Sigmoid colon (tissue), 4 donors: ENCODE results near the gene TRABD2B.

Source experiments
- EP300 ChIP-seq, 4 donors: sonication (generic); formaldehyde crosslinking; IDR thresholded peaks; one replicate each; pipeline ENCODE4 v1.6.1; 2017; ENCODE audit warnings: antibody characterized with exemption in 4 of 4
- POLR2A ChIP-seq, 2 donors: fragments of 450-650 bp; IDR thresholded peaks; one replicate each; pipeline ENCODE4 v1.6.1; 2016; ENCODE audit warnings: antibody characterized with exemption in 2 of 2, mild to moderate bottlenecking in 2 of 2, moderate library complexity in 2 of 2
- POLR2AphosphoS5 ChIP-seq, 4 donors: sonication (generic); formaldehyde crosslinking; IDR thresholded peaks; one replicate each; pipeline ENCODE4 v1.6.1; 2017; ENCODE audit warnings: antibody characterized with exemption in 4 of 4
- TF ChIP-seq, protein P1 (sequence below), 4 experiments: fragments of 450-650 bp in 3 of 4; fragments of 200-600 bp in 1 of 4; IDR thresholded peaks; one replicate each; pipeline ENCODE4 v1.5.1; 2016 to 2019; ENCODE audit warnings: antibody characterized with exemption in 4 of 4, mild to moderate bottlenecking in 3 of 4, moderate library complexity in 2 of 4

DNA sequence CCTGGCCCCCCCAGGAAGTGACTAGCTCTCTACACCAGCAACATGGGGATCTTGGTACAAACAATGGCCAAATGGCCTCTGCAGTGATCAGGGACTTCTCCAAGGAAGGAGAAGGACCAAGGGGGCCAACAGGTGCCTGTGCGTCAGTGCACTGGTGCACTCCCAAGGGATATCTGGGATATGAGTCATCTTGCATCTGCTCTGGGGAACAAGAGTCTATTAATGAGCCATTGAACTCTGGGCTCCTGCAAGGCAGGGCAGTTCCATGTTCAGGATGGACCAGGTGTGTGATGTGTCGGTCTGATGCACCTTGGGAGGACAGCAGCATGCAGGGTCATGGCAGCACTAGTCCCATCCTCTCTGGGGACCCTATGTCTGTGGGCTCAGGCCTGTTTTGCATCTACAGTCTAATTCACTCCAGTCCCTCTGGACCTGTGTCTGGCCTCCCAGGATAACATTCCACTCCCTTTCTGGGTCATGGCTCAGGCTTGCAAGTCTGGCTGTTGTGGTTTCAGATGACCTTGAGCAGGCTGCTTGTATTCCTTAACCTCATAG is 125.3 kb downstream of the TRABD2B start:
- TF ChIP-seq, protein P1, sequence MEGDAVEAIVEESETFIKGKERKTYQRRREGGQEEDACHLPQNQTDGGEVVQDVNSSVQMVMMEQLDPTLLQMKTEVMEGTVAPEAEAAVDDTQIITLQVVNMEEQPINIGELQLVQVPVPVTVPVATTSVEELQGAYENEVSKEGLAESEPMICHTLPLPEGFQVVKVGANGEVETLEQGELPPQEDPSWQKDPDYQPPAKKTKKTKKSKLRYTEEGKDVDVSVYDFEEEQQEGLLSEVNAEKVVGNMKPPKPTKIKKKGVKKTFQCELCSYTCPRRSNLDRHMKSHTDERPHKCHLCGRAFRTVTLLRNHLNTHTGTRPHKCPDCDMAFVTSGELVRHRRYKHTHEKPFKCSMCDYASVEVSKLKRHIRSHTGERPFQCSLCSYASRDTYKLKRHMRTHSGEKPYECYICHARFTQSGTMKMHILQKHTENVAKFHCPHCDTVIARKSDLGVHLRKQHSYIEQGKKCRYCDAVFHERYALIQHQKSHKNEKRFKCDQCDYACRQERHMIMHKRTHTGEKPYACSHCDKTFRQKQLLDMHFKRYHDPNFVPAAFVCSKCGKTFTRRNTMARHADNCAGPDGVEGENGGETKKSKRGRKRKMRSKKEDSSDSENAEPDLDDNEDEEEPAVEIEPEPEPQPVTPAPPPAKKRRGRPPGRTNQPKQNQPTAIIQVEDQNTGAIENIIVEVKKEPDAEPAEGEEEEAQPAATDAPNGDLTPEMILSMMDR (IDR thresholded peaks at IDR 0.05): no peak
- TF ChIP-seq POLR2AphosphoS5 (IDR thresholded peaks at IDR 0.05): no peak
- TF ChIP-seq EP300 (IDR thresholded peaks at IDR 0.05): no peak
- TF ChIP-seq POLR2A (IDR thresholded peaks at IDR 0.05): no peak
